GM21619 (cell line): ENCODE measurements around the gene C11orf21.

Experiments used
- ATAC-seq: cut with Tn5 transposase; IDR thresholded peaks from one replicate; pipeline ENCODE4 v1.9.1; 2021; ENCODE audit not compliant: unreplicated experiment

C11orf21 gene

GRCh38 chr11:2262301-2263070 lies 39.2 kb downstream of the C11orf21 start:
- ATAC-seq: no peak

GRCh38 chr11:2261436-2262230 lies 40.1 kb downstream of the C11orf21 start:
- ATAC-seq: no peak

GRCh38 chr11:2260491-2261364 lies 41.0 kb downstream of the C11orf21 start:
- no peak for ATAC-seq

GRCh38 chr11:2259897-2260451 lies 41.7 kb downstream of the C11orf21 start:
- ATAC-seq: no peak

GRCh38 chr11:2259466-2259830 lies 42.3 kb downstream of the C11orf21 start:
- no peak for ATAC-seq

- no peak for ATAC-seq
Observed at GRCh38 chr11:2258501-2259465, 42.9 kb downstream of the C11orf21 start.

- no peak for ATAC-seq
Observed at GRCh38 chr11:2256951-2257700, 44.6 kb downstream of the C11orf21 start.

- ATAC-seq: no peak
Observed at GRCh38 chr11:2256293-2256913, 45.3 kb downstream of the C11orf21 start.

GRCh38 chr11:2252018-2252417 lies 49.7 kb downstream of the C11orf21 start:
- ATAC-seq: no peak

- ATAC-seq: no peak
Observed at GRCh38 chr11:2251138-2251537, 50.6 kb downstream of the C11orf21 start.

GRCh38 chr11:2250485-2250884 lies 51.2 kb downstream of the C11orf21 start:
- no peak for ATAC-seq

GRCh38 chr11:2250041-2250440 lies 51.7 kb downstream of the C11orf21 start:
- ATAC-seq: no peak

- ATAC-seq: no peak
Observed at GRCh38 chr11:2249189-2249916, 52.4 kb downstream of the C11orf21 start.

GRCh38 chr11:2248762-2249161 lies 53.0 kb downstream of the C11orf21 start:
- no peak for ATAC-seq

GRCh38 chr11:2248242-2248641 lies 53.5 kb downstream of the C11orf21 start:
- no peak for ATAC-seq

GRCh38 chr11:2247496-2247895 lies 54.2 kb downstream of the C11orf21 start:
- no peak for ATAC-seq
